ENCODE results near the gene LILRB5. TPM values are rescaled to one million over a fixed set of nuclear protein-coding genes. Genes with fewer than 3 reads are reported as not detected.
A peak's percentile ranks its signal among the peaks of the same experiment; 100 is the strongest.
"Not testable (repeated sequence)": the region's sequence is repeated elsewhere in the genome, so short reads cannot be mapped to it uniquely, and the experiment has no call there.

LILRB5 gene
- total and polyA plus RNA-seq, 9 donors = 5.5 to 11.8 (median 7.2) TPM

DNA sequence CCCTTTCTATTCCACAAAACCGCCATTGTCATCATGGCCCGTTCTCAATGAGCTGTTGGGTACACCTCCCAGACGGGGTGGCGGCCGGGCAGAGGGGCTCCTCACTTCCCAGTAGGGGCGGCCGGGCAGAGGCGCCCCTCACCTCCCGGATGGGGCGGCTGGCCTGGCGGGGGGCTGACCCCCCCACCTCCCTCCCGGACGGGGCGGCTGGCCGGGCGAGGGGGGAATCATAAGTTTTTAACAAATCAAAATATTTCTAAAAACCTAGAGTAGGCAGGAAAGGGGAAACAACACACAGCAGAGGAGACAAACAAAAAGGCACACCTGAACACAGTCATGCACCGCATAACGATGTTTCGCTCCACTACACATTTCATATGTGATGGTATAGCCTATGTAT is 42.3 kb downstream of the LILRB5 start:
- H3K4me3 ChIP-seq (ENCODE audit: low read length); DNase-seq; H3K9me3 ChIP-seq (replicated peaks; ENCODE audit: control insufficient read depth, low read depth, low read length); H3K36me3 ChIP-seq (ENCODE audit: control insufficient read depth, insufficient read depth, low read length); H3K27me3 ChIP-seq (ENCODE audit: control insufficient read depth, insufficient read depth, low read length); H3K4me1 ChIP-seq (ENCODE audit: control insufficient read depth, insufficient read depth, low read length); H3K27ac ChIP-seq (ENCODE audit: low read length): not testable (repeated sequence)
- WGBS (ENCODE audit: insufficient coverage) = no CpG with 5 or more reads among the region's 19 CpGs

DNA sequence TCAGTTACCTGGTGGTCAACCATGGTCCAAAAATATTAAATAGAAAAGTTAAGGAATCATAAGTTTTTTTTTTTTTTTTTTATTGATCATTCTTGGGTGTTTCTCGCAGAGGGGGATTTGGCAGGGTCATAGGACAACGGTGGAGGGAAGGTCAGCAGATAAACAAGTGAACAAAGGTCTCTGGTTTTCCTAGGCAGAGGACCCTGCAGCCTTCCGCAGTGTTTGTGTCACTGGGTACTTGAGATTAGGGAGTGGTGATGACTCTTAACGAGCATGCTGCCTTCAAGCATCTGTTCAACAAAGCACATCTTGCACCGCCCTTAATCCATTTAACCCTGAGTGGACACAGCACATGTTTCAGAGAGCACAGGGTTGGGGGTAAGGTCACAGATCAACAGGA is 42.9 kb downstream of the LILRB5 start:
- not testable (repeated sequence) for DNase-seq; H3K27ac ChIP-seq (ENCODE audit: low read length); H3K36me3 ChIP-seq (ENCODE audit: control insufficient read depth, insufficient read depth, low read length); H3K4me3 ChIP-seq (ENCODE audit: low read length); H3K9me3 ChIP-seq (replicated peaks; ENCODE audit: control insufficient read depth, low read depth, low read length); H3K4me1 ChIP-seq (ENCODE audit: control insufficient read depth, insufficient read depth, low read length); H3K27me3 ChIP-seq (ENCODE audit: control insufficient read depth, insufficient read depth, low read length)
- WGBS (ENCODE audit: insufficient coverage) = no CpG with 5 or more reads among the region's 5 CpGs

DNA sequence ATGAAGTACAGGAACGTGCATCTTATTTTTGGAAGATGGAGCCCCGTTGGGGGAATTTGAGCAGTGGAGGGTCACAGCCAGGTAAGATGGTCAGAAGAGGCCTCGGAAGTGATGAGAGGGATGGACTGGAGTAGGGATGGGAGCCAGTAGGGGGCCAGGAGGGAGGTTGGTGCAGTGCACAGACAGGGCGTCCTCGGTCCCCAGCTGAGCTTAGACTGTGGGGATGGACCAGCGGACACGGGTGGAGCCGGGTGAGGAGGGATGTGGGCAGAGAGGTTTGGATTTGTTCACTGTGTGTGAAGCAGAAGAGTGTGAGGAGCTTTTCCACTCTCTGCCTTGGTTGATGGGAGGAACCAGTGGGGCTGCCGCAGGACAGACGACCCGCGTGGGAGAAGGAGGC is 45.8 kb downstream of the LILRB5 start:
- Histone ChIP-seq H3K9me3 (replicated peaks; ENCODE audit: control insufficient read depth, low read depth, low read length) (no peaks in the 10 kb centered on the region), H3K36me3 (ENCODE audit: control insufficient read depth, insufficient read depth, low read length) (peaks cover 27% of the 10 kb centered on the region), H3K4me1 (ENCODE audit: control insufficient read depth, insufficient read depth, low read length) (peaks cover 28% of the 10 kb centered on the region), H3K4me3 (ENCODE audit: low read length) (no peak overlapping the region), H3K27ac (ENCODE audit: low read length) (no peak overlapping the region), H3K27me3 (ENCODE audit: control insufficient read depth, insufficient read depth, low read length) (no peaks in the 10 kb centered on the region)
- WGBS (ENCODE audit: insufficient coverage) = 72% methylated on average over 8 of the region's 12 CpGs
- DNase-seq = no peak

DNA sequence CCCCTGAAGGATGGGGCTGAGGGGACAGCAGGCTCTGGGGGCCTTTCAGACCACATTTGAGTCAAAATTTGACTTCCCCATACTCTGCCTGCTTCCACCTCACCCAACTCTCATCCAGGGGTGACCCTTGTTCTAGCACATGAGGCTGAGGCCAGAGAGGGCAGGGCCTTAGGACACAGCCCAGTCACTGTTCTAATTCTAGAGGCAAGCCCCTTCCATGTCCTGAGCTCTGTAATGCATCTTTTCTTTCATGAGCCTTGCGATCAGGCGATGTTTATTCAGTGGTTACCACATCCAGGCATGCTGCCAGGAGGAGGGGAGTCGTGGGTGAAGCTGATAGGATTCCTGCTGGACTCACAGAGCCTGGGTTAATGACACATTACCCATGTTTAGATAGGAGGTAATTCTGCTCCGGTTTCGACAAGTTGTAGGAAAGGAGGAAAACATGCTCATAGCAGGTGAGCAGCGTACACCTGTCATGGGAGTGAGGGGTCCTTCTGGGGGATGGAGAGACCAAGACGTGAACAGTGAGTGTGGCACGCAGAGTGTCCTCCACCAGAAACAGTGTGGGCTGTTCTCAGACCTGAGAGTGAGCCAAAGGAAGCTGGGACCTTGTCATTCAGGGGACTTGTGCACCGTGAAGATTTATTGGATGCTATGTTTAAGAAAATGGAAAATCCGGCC is 47.1 kb downstream of the LILRB5 start:
- H3K27ac ChIP-seq (ENCODE audit: low read length) = peak overlapping the region; percentile 82
- peak; percentile 69 for DNase-seq
- no peaks in the 10 kb centered on the region for H3K9me3 ChIP-seq (replicated peaks; ENCODE audit: control insufficient read depth, low read depth, low read length)
- no peak overlapping the region for H3K4me3 ChIP-seq (ENCODE audit: low read length)
- whole genome bisulfite sequencing (ENCODE audit: insufficient coverage) = 79% methylated on average over 8 of the region's 10 CpGs
- no peaks in the 10 kb centered on the region for H3K27me3 ChIP-seq (ENCODE audit: control insufficient read depth, insufficient read depth, low read length)
- peaks cover 39% of the 10 kb centered on the region for H3K36me3 ChIP-seq (ENCODE audit: control insufficient read depth, insufficient read depth, low read length)
- H3K4me1 ChIP-seq (ENCODE audit: control insufficient read depth, insufficient read depth, low read length) = peaks cover 30% of the 10 kb centered on the region

DNA sequence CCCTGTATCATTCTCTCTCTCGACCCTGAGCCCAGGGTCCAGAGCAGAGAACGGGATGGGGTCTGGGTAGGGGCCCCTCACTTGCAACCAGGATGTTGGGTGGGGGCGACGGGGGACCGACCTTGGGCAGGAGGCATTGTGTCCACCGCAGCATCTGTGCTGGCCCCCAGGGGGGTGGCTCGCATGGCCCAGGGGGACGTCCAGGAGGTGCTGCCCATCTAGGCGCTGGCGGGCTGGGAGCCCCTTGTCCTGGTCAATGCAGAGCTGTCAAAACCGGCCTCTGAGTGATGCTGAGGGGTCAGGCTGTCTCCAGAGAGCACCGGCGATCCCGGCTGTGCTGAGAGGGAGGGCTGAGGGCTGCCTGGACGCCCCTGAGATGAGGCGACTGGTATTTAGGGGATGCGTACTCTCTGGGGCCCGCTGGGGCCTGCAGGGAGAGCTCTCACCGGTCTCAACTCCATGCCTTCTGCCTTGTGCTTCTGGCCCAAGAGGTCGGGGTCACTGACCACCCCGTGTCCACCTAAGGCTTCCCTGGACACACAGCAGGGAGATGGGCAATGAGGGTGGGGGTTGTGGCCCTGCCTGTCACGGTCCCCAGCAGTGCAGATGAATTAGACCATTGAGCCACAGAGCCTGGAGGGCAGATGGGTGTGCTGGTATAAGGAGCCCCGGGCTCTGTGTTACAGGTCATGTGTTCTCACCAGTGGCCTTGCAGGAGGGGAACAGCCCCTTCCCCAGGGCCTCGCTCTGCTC is 47.8 kb downstream of the LILRB5 start:
- WGBS (ENCODE audit: insufficient coverage) = 44% methylated on average over 23 of the region's 24 CpGs
- no peak overlapping the region for H3K4me3 ChIP-seq (ENCODE audit: low read length)
- H3K4me1 ChIP-seq (ENCODE audit: control insufficient read depth, insufficient read depth, low read length) = peaks cover 34% of the 10 kb centered on the region

DNA sequence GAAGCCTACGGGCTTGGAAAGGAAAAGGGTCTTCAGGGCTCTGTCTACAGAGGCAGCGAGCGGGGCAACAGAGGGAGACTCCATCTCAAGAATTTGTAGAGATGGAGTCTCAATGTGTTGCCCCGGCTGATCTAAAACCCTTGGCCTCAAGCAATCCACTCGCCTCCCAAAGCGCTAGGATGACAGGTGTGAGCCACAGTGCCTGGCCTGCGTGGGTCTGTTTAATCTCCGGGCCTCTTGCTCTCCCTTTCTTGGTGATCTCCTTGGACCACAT is 48.4 kb downstream of the LILRB5 start:
- WGBS (ENCODE audit: insufficient coverage) = 40% methylated on average over 7 of the region's 8 CpGs
- H3K27ac ChIP-seq (ENCODE audit: low read length) = peak overlapping the region; percentile 82
- no peak overlapping the region for H3K4me3 ChIP-seq (ENCODE audit: low read length)
- H3K4me1 ChIP-seq (ENCODE audit: control insufficient read depth, insufficient read depth, low read length) = peaks cover 35% of the 10 kb centered on the region
- peaks cover 51% of the 10 kb centered on the region for H3K36me3 ChIP-seq (ENCODE audit: control insufficient read depth, insufficient read depth, low read length)
- DNase-seq = no peak
- H3K9me3 ChIP-seq (replicated peaks; ENCODE audit: control insufficient read depth, low read depth, low read length) = no peaks in the 10 kb centered on the region
- no peaks in the 10 kb centered on the region for H3K27me3 ChIP-seq (ENCODE audit: control insufficient read depth, insufficient read depth, low read length)

More for the DNA sequence above, 47.8 kb downstream of the LILRB5 start:
- Histone ChIP-seq H3K27me3 (ENCODE audit: control insufficient read depth, insufficient read depth, low read length) (no peaks in the 10 kb centered on the region), H3K9me3 (replicated peaks; ENCODE audit: control insufficient read depth, low read depth, low read length) (no peaks in the 10 kb centered on the region), H3K27ac (ENCODE audit: low read length) (peak overlapping the region; percentile 82), H3K36me3 (ENCODE audit: control insufficient read depth, insufficient read depth, low read length) (peaks cover 46% of the 10 kb centered on the region)
- DNase-seq = no peak

DNA sequence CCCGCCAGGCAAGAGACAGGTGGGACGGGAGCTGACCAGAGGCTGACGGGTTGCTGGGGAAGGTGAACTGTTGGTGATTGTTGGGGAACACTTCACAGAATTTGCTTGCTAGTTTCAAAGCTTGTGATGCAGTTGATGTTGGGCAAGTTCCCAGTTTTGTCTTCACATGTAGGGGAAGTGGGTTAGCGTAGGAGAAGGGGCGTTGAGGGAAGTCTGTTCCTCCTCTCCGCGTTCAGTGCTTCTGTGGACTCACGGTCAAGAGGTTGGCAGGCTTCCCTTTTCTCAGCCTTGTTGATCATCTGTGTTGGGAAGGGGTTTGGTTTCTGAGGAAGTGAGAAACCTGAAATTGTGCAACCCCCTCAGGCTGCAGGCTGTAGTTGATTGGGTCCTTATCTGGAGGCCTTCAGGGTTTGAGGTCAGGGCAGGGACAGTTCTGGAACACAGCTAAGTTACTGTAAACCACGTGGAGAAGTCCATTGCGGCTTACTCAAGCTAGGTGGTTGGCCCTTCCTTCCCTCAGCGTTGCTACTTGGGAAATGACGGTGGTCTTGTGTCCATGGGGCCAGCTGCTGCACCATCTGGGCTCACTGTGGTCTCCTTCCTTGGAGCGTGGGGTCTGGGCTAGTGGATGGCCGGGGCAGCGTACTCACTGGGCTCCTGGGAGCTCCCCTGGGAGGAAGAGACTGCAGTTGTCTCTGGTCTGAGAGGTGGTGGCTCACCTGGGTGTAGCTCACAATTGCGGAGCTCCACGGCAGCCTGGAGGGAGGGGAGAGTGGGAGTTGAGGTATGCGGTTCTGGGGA is 48.9 kb downstream of the LILRB5 start:
- peak; percentile 91 for DNase-seq
- no peaks in the 10 kb centered on the region for H3K9me3 ChIP-seq (replicated peaks; ENCODE audit: control insufficient read depth, low read depth, low read length)
- H3K4me3 ChIP-seq (ENCODE audit: low read length) = no peak overlapping the region
- H3K4me1 ChIP-seq (ENCODE audit: control insufficient read depth, insufficient read depth, low read length) = peaks cover 38% of the 10 kb centered on the region
- 57% methylated on average over 11 of the region's 18 CpGs for WGBS (ENCODE audit: insufficient coverage)
- peaks cover 57% of the 10 kb centered on the region for H3K36me3 ChIP-seq (ENCODE audit: control insufficient read depth, insufficient read depth, low read length)
- H3K27me3 ChIP-seq (ENCODE audit: control insufficient read depth, insufficient read depth, low read length) = no peaks in the 10 kb centered on the region
- peak overlapping the region; percentile 82 for H3K27ac ChIP-seq (ENCODE audit: low read length)

DNA sequence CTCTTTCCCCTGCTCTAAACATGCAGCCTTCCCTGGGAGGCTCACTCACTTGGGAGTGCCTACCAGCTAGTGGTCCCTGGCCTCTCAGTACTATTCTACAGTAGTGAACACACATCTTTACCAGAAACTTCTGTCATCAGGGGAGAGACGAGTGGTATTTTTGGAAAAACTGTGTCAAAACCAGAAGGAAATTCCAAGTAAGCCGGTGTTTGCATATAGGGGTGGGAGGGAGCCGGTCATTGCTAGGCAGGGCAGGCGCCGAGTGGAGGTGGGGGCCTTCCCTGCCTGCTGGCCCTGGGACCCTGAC is 49.4 kb downstream of the LILRB5 start:
- Histone ChIP-seq H3K27ac (ENCODE audit: low read length) (peak overlapping the region; percentile 78), H3K27me3 (ENCODE audit: control insufficient read depth, insufficient read depth, low read length) (no peaks in the 10 kb centered on the region), H3K36me3 (ENCODE audit: control insufficient read depth, insufficient read depth, low read length) (peaks cover 62% of the 10 kb centered on the region), H3K4me3 (ENCODE audit: low read length) (no peak overlapping the region), H3K4me1 (ENCODE audit: control insufficient read depth, insufficient read depth, low read length) (peaks cover 43% of the 10 kb centered on the region), H3K9me3 (replicated peaks; ENCODE audit: control insufficient read depth, low read depth, low read length) (no peaks in the 10 kb centered on the region)
- WGBS (ENCODE audit: insufficient coverage) = 72% methylated on average over 5 of the region's 5 CpGs
- no peak for DNase-seq

DNA sequence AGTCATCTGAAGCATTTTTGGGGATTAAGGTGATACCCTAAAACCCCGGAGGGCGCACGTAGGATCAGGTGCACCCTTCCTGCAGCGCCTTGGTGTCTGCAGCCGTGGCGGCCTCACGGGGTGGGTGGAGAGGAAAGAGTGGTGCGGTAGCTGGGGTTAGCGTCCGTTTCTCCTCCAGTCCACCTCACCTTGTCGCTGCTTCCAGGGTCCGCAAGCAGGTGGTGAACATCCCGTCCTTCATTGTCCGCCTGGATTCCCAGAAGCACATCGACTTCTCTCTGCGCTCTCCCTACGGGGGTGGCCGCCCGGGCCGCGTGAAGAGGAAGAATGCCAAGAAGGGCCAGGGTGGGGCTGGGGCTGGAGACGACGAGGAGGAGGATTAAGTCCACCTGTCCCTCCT is 49.9 kb downstream of the LILRB5 start:
- peaks cover 47% of the 10 kb centered on the region for H3K4me1 ChIP-seq (ENCODE audit: control insufficient read depth, insufficient read depth, low read length)
- not testable (repeated sequence) for DNase-seq; H3K9me3 ChIP-seq (replicated peaks; ENCODE audit: control insufficient read depth, low read depth, low read length); H3K27me3 ChIP-seq (ENCODE audit: control insufficient read depth, insufficient read depth, low read length); H3K4me3 ChIP-seq (ENCODE audit: low read length)
- WGBS (ENCODE audit: insufficient coverage) = 100% methylated on average over 2 of the region's 23 CpGs
- H3K36me3 ChIP-seq (ENCODE audit: control insufficient read depth, insufficient read depth, low read length) = peaks cover 67% of the 10 kb centered on the region
- H3K27ac ChIP-seq (ENCODE audit: low read length) = peak overlapping the region; percentile 78

DNA sequence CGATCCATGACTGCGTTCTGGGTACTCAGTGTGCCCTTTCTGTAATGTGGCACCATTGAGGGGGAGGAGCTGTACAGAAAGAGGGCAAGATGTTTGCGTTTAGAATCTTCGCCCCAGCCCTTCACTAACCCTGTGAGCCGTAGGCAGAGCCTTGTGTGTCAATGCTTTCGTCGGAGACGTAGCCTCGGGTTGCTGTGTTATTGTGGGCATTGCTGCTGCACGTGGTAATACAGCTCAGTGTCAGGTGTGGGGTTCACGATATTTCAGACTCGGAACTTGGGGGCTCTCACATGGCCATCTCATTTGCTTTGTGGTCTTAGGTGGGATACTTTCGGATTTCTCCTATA is 50.3 kb downstream of the LILRB5 start:
- no peaks in the 10 kb centered on the region for H3K27me3 ChIP-seq (ENCODE audit: control insufficient read depth, insufficient read depth, low read length)
- peak overlapping the region; percentile 42 for H3K27ac ChIP-seq (ENCODE audit: low read length)
- H3K36me3 ChIP-seq (ENCODE audit: control insufficient read depth, insufficient read depth, low read length) = peaks cover 71% of the 10 kb centered on the region
- H3K4me3 ChIP-seq (ENCODE audit: low read length) = no peak overlapping the region
- no peak for DNase-seq
- 81% methylated on average over 11 of the region's 13 CpGs for WGBS (ENCODE audit: insufficient coverage)
- H3K4me1 ChIP-seq (ENCODE audit: control insufficient read depth, insufficient read depth, low read length) = peaks cover 51% of the 10 kb centered on the region
- H3K9me3 ChIP-seq (replicated peaks; ENCODE audit: control insufficient read depth, low read depth, low read length) = no peaks in the 10 kb centered on the region

Data from muscle of leg (tissue), 11 donors.